Measurements from ENCODE around the gene TBC1D22A.

The TBC1D22A gene

GRCh38 chr22:46894081-46894671 lies 131.7 kb downstream of the TBC1D22A start:
- no peak for DNase-seq

GRCh38 chr22:46894851-46895640 lies 132.6 kb downstream of the TBC1D22A start:
- no peak for DNase-seq

DNA sequence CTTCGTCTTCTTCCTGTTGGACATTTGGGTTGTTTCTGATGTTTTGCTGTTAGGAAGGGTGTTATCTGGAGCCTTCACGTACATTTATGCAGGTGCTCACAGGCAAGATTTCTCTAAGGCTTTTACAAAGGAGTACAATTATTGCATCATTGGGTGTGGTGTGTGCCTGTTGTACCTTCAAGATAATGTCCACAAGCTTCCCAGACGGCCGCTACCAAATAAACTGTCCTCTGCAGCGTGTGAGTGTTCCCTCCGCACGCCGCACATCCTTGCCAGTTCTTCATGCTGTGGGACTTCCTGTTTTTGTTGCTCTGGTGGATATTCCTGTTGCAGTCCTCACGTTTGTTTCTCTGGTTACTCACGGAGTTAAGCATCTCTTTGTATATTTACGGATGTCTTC lies 133.3 kb downstream of the TBC1D22A start:
- no peak for DNase-seq

DNA sequence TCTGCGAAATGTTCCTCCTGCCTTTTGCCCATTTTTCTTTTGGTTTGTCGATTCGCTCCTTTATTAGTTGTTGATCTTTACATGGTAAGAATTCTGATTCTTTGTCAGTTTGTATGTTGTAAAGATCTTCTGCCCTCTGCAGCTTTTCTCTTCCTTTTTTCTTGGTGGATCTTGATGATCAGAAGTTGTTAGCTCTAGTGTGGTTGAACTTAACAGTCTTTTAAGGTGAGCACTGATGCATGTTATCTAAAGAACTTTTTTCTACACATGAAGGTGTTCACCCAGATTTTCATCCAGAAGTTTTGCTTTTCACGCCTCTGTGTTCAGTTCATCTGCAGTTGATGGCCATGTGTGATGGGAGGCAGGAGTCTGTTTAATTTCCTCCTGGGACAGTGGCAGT lies 133.7 kb downstream of the TBC1D22A start:
- DNase-seq = no peak

DNA sequence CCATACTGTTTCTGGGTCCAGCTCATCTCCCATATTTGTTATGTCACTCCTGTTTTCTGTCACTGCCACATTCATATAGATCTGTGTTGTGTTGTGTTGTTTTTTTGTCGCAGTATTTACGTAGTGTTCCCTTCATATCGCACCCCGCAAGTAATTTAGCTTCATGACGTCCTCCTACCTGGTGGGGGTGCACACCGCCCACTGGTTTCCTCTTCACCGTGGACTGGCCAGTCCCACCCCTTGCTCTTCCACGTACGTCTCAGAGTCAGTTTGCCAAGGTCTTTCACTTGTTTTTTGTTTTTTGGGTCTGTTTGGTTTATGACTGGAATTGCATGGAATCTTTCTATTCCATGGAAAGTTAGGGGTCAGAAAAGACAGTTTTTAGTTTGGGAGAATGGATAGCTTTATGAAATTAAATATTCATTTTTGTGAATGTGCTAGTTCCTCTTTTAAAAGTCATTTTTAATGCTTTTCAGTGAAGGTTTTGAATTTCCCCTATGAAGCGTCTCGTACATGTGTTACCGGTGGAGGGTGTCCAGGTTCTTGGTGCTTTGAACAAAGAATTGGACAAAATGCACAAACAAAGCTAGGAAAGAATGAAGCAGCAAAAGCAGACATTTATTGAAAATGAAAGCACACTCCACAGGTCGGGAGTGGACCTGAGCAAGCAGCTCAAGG lies 134.3 kb downstream of the TBC1D22A start:
- DNase-seq = no peak

GRCh38 chr22:46897246-46897623 lies 134.8 kb downstream of the TBC1D22A start:
- peak; percentile 48 for DNase-seq

GRCh38 chr22:46900549-46900948 lies 138.1 kb downstream of the TBC1D22A start:
- no peak for DNase-seq

- no peak for DNase-seq
Observed at GRCh38 chr22:46902436-46902835, 140.0 kb downstream of the TBC1D22A start.

GRCh38 chr22:46902998-46903916 lies 140.8 kb downstream of the TBC1D22A start:
- DNase-seq = no peak

GRCh38 chr22:46905415-46905814 lies 143.0 kb downstream of the TBC1D22A start:
- DNase-seq = no peak

DNA sequence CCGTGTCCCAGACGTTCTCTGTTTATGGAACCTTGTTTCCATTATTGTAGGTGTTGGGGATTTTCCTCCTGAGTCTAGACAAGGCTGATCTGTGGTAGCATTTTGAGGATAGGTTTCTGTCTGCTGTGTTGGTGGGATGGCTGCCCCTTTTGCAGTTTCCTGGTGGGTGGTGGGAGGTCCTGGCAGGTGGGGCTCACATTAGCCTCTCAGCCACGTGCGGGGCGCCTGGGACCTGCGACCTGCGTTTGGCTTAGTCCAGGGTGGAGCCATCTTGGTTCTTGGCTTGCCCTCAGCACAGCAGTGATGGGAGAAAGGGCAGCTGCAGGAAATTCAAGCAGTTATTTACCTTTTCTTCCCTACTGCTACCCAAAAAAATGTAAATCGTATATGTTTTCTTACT lies 143.4 kb downstream of the TBC1D22A start:
- DNase-seq = no peak

DNA sequence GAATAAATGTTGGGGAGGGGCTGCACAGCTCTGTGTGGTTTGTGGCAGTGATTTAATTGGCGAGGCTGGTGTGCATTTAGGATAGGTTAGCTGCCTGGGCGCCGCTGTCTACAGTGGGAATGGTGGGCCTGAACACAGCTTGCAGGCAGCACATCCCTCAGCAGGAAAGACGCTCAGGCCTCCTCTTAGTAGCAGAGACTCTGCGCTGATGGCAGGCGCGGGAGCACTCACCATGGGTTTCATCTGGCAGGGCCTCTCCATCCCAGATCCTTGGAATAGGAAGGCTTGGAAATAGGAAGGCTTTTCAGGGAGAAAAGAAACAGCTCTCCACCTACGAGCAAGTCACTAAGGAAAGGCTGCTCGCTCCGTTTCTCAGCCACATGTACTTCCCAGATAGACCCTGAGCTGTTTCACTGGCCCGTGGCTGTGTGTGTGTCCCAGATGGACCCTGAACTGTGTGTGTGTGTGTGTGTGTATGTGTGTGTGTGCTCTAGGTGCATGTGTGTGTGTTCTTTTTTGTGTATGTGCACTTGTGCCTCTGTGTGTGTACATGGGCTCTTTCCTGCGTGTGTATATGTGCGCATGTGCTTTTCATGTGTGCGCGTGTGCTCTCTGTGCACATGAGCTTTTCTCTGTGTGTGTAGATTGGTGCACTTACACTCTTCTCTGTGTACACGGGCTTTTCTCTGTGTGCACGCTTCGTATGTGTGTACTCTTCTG lies 144.0 kb downstream of the TBC1D22A start:
- DNase-seq = no peak

DNA sequence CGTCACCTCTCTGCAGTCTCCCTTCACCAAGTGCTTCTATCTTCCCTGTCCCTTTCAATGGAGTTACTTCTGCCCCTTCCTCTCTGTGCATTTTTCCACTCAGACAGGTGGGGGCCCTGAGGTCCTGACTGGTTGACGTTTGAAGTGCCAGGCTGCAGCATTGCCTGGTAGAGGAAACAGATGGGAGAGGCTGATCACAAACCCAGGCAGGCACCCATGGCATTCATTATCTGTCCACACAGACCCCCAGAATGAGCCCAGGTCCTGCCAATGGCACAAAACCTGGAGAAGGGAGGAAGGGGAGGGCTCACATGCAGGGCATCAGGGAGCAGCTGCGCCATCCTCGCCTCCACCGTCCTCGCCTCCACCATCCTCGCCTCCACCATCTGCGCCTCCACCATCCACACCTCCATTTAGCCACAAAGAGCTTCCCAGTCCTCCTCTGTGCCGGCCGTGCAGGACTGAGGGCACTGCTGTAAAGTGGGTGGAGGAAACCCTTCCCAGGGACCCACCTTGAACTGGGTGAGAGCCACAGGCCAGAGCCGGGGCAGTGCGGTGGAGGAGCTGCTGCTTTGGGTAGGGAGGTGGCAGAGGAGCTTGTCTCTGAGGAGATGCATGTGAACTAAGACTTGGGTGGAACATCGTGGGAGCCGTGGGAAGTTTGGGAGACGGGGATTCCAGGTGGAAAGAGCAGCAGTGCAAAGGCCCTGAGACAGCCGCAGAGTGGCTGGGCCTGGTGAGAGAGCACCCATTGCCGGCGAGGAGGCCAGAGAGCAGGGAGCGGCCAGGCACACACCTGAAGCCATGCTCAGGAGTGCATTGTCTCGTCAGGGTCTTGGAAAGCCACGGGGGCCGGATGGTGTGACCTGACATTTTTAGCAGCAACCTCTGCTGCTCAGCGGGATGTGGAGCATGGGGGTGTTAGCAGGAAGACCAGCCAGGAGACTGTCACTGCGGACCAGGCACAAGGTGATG lies 145.1 kb downstream of the TBC1D22A start:
- no peak for DNase-seq

- no peak for DNase-seq
Observed at GRCh38 chr22:46908641-46909107, 146.2 kb downstream of the TBC1D22A start.

- no peak for DNase-seq
Observed at GRCh38 chr22:46909237-46910030, 147.0 kb downstream of the TBC1D22A start.

DNA sequence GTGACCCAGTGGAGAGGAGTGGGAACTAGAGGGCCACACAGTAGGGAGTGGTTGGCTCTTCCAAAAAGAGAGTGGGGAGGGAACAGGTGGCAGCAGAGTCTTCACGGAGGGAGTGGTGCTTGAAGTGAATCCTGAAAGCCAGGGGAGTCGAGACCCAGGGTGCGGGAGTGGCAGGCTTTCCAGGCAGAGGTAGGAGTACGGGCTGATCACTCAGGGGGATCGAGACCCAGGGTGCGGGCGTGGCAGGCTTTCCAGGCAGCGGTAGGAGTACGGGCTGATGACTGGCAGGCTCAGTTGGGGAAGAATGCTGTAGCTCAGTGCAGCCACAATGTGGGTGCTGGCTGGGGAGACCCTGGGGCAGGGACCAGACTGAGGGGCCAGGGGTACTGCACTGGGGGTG lies 148.2 kb downstream of the TBC1D22A start:
- no peak for DNase-seq

GRCh38 chr22:46911346-46911745 lies 148.9 kb downstream of the TBC1D22A start:
- no peak for DNase-seq

DNA sequence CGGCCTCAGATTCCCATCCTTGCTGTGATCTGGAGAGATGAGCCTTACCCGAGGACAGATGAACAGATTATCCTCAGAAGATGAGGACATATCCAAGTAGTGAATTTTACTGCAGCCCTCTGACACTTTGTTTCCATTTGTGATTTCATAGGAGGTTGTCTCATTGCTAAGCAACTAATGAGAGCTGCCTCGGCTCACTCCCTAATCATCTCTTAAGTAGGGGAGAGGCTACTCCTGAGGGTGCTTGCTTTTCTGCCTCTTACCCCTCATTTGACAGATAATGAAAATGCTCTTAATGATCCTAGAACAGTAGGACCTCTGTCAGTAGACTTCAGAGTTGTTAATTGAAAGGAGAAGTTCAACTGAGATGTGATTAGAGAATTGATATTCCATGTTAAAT lies 150.9 kb downstream of the TBC1D22A start:
- peak; percentile 77 for DNase-seq

DNA sequence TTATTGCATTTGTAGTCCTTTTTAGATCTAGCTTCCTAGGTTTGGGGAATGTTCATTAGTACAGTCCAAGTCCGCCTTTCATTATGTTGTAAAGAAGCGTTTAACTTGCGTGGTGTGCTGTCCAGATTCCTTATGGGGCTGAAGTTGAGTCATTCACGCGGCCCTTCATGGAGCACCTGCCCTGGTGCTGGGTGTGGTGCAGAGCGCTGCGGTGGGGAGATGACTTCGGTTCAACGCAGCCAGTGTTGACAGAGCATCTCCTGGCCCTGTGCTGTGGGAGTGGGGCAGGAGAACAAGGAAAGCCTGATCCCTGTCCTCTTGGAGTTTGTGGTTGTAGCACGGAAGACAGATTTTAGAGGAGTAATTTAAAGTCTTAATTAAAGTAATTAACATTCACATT lies 152.0 kb downstream of the TBC1D22A start:
- DNase-seq = peak; percentile 19
